Sigmoid colon (tissue), 7 donors: Measurements from ENCODE around the gene NPHP4. TPM values are rescaled to one million over a fixed set of nuclear protein-coding genes. Genes with fewer than 3 reads are reported as not detected.

Source experiments
- DNase-seq: peaks from one replicate; pipeline ENCODE4 v3.0.0-alpha.2; 2019
- H3K27ac ChIP-seq, 4 donors: fragments of 200-600 bp; sonication (generic); one replicate each; pipeline ENCODE4 v1.5.1; 2016 to 2019; ENCODE audit warnings: mild to moderate bottlenecking in 1 of 4
- H3K27me3 ChIP-seq, 3 donors: fragments of 200-600 bp; sonication (generic); one replicate each; pipeline ENCODE4 v1.5.1; 2019; ENCODE audit warnings: mild to moderate bottlenecking in 1 of 3
- H3K36me3 ChIP-seq, 4 donors: fragments of 200-600 bp; sonication (generic); one replicate each; pipeline ENCODE4 v1.5.1; 2016 to 2019
- H3K4me1 ChIP-seq, 4 donors: fragments of 200-600 bp; sonication (generic); one replicate each; pipeline ENCODE4 v1.5.1; 2017 to 2019
- H3K4me3 ChIP-seq, 4 donors: fragments of 200-600 bp; sonication (generic); one replicate each; pipeline ENCODE4 v1.5.1; 2017 to 2019; ENCODE audit warnings: mild to moderate bottlenecking in 2 of 4, moderate library complexity in 1 of 4
- H3K9me3 ChIP-seq, 4 donors: fragments of 200-600 bp in 3 of 4; sonication (generic) in 3 of 4; one replicate each; pipeline versions ENCODE4 v1.5.1 to v1.6.1; 2013 to 2019
- EP300 ChIP-seq, 4 donors: sonication (generic); formaldehyde crosslinking; IDR thresholded peaks; one replicate each; pipeline ENCODE4 v1.6.1; 2017; ENCODE audit warnings: antibody characterized with exemption in 4 of 4
- POLR2A ChIP-seq, 2 donors: fragments of 450-650 bp; IDR thresholded peaks; one replicate each; pipeline ENCODE4 v1.6.1; 2016; ENCODE audit warnings: antibody characterized with exemption in 2 of 2, mild to moderate bottlenecking in 2 of 2, moderate library complexity in 2 of 2
- POLR2AphosphoS5 ChIP-seq, 4 donors: sonication (generic); formaldehyde crosslinking; IDR thresholded peaks; one replicate each; pipeline ENCODE4 v1.6.1; 2017; ENCODE audit warnings: antibody characterized with exemption in 4 of 4
- WGBS, 2 donors: extraction: QIAGEN DNeasy Blood & Tissue Kit; methylation state at CpG; one replicate each; pipeline ENCODE4 v1.1.7; 2013; 5-methylcytosine and 5-hydroxymethylcytosine counted together
- intact Hi-C: fragments of 100-400 bp; cut with DNase I; formaldehyde crosslinking; loops from one replicate; pipeline ENCODE4 v1.15.1; 2023
- polyA plus RNA-seq, 3 donors: library from polyadenylated mRNA; stranded (reverse); fragments of 200-250 nt; gene quantifications; one replicate each; pipeline ENCODE4 v1.2.3, GENCODE V29; 2013
- total RNA-seq, 4 donors: library from RNA; depleted of rRNA; stranded (reverse); fragments of >200 nt; gene quantifications; one replicate each; pipeline ENCODE4 v1.1.0, GENCODE V29; 2016
- TF ChIP-seq, protein P1 (sequence below), 4 experiments: fragments of 450-650 bp in 3 of 4; fragments of 200-600 bp in 1 of 4; IDR thresholded peaks; one replicate each; pipeline ENCODE4 v1.5.1; 2016 to 2019; ENCODE audit warnings: antibody characterized with exemption in 4 of 4, mild to moderate bottlenecking in 3 of 4, moderate library complexity in 2 of 4
- donor health status: healthy with polysubstance abuse.
- donor health status: Bipolar disorder and iron deficiency.
- donor health status: healthy.

Gene NPHP4
- total and polyA plus RNA-seq, 7 donors: 0.60 to 12.2 (median 5.7) TPM

DNA sequence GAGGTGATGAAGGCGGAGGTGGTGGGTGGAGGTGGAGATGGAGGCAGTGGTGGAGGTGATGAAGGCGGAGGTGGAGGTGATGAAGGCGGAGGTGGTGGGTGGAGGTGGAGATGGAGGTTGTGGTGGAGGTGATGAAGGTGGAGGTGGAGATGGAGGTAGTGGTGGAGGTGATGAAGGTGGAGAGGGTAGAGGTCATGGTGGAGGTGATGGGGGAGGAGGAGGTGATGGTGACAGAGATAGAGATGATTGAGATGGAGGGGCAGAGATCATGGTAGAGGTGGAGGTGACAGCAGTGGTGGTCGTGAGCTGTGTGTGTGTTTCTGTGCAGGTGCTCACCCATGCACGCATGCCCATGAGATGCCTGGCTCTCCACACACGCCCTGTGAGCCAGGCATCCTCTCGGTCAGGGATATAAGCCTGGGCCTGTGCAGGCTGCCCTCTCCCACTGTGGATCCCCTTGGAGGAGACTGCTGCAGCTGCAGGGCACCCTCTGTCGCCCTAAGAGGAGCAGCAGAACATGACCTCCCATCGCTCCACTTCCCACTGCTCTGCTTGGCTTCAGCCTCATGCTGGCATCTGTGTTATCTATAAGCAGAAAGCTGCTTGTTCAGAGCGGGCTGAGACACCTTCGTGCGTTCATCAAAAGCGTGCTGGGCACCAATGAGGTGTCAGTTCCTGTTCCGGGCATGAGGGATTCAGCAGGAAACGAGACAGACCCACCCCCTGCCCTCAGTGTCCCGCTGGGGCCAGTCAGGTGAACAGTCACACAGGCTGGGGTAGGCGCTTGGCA lies 20.5 kb upstream of the NPHP4 start:
- Histone ChIP-seq H3K9me3 (no peaks in the 10 kb centered on the region), H3K27ac (no peak overlapping the region), H3K4me3 (no peak overlapping the region), H3K27me3 (no peaks in the 10 kb centered on the region), H3K4me1 (no peaks in the 10 kb centered on the region), H3K36me3 (no peaks in the 10 kb centered on the region)
- whole genome bisulfite sequencing, 2 donors: 82 to 85% methylated on average over 17 of the region's 17 CpGs
- TF ChIP-seq POLR2AphosphoS5 (IDR thresholded peaks at IDR 0.05): no peak
- TF ChIP-seq POLR2A (IDR thresholded peaks at IDR 0.05): no peak
- no peak for TF ChIP-seq EP300 (IDR thresholded peaks at IDR 0.05)
- TF ChIP-seq, protein P1, sequence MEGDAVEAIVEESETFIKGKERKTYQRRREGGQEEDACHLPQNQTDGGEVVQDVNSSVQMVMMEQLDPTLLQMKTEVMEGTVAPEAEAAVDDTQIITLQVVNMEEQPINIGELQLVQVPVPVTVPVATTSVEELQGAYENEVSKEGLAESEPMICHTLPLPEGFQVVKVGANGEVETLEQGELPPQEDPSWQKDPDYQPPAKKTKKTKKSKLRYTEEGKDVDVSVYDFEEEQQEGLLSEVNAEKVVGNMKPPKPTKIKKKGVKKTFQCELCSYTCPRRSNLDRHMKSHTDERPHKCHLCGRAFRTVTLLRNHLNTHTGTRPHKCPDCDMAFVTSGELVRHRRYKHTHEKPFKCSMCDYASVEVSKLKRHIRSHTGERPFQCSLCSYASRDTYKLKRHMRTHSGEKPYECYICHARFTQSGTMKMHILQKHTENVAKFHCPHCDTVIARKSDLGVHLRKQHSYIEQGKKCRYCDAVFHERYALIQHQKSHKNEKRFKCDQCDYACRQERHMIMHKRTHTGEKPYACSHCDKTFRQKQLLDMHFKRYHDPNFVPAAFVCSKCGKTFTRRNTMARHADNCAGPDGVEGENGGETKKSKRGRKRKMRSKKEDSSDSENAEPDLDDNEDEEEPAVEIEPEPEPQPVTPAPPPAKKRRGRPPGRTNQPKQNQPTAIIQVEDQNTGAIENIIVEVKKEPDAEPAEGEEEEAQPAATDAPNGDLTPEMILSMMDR (IDR thresholded peaks at IDR 0.05): no peak
- intact Hi-C loops: no loop called here
- DNase-seq: no peak

DNA sequence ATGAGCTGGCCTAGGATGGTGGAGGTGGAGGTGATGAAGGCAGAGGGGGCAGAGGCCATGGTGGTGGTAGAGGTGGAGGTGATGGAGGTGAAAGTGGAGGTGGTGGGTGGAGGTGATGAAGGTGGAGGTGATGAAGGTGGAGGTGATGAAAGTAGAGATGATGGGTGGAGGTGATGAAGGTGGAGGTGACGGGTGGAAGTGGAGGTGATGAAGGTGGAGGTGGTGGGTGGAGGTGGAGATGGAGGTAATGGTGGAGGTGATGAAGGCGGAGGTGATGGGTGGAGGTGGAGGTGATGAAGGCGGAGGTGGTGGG lies 19.7 kb upstream of the NPHP4 start:
- no peak for DNase-seq
- intact Hi-C loops: no loop called here
- TF ChIP-seq POLR2AphosphoS5 (IDR thresholded peaks at IDR 0.05) (no peak), POLR2A (IDR thresholded peaks at IDR 0.05) (no peak), EP300 (IDR thresholded peaks at IDR 0.05) (no peak)
- TF ChIP-seq, protein P1 (IDR thresholded peaks at IDR 0.05): no peak
- H3K27ac ChIP-seq: no peak overlapping the region
- H3K9me3 ChIP-seq: no peaks in the 10 kb centered on the region
- no peaks in the 10 kb centered on the region for H3K27me3 ChIP-seq
- no peaks in the 10 kb centered on the region for H3K4me1 ChIP-seq
- H3K36me3 ChIP-seq: no peaks in the 10 kb centered on the region
- H3K4me3 ChIP-seq: no peak overlapping the region
- 97% methylated on average over 3 of the region's 3 CpGs for WGBS, 2 donors

- intact Hi-C loops: no loop called here
- TF ChIP-seq, protein P1 (IDR thresholded peaks at IDR 0.05): no peak
- no peak for TF ChIP-seq EP300 (IDR thresholded peaks at IDR 0.05)
- TF ChIP-seq POLR2A (IDR thresholded peaks at IDR 0.05): no peak
- TF ChIP-seq POLR2AphosphoS5 (IDR thresholded peaks at IDR 0.05): no peak
Observed at GRCh38 chr1:6011161-6011945, 19.1 kb upstream of the NPHP4 start.

GRCh38 chr1:6010554-6010953 lies 18.3 kb upstream of the NPHP4 start:
- no peak overlapping the region for H3K4me3 ChIP-seq
- no peaks in the 10 kb centered on the region for H3K27me3 ChIP-seq
- intact Hi-C loops: no loop called here
- TF ChIP-seq POLR2AphosphoS5 (IDR thresholded peaks at IDR 0.05): no peak
- TF ChIP-seq EP300 (IDR thresholded peaks at IDR 0.05): no peak
- TF ChIP-seq, protein P1 (IDR thresholded peaks at IDR 0.05): no peak
- TF ChIP-seq POLR2A (IDR thresholded peaks at IDR 0.05): no peak
- H3K9me3 ChIP-seq: no peaks in the 10 kb centered on the region
- 83 to 84% methylated on average over 10 of the region's 10 CpGs for WGBS, 2 donors
- no peaks in the 10 kb centered on the region for H3K4me1 ChIP-seq
- no peaks in the 10 kb centered on the region for H3K36me3 ChIP-seq
- no peak overlapping the region for H3K27ac ChIP-seq
- DNase-seq: no peak

More at GRCh38 chr1:6011161-6011945, 19.1 kb upstream of the NPHP4 start:
- no peaks in the 10 kb centered on the region for H3K36me3 ChIP-seq
- no peak for DNase-seq
- H3K27me3 ChIP-seq: no peaks in the 10 kb centered on the region
- no peaks in the 10 kb centered on the region for H3K9me3 ChIP-seq
- no peaks in the 10 kb centered on the region for H3K4me1 ChIP-seq
- WGBS, 2 donors: 54 to 85% methylated on average over 19 of the region's 19 CpGs
- no peak overlapping the region for H3K4me3 ChIP-seq
- H3K27ac ChIP-seq: no peak overlapping the region
